CD4-positive, alpha-beta T cell treated with Interleukin-17A for 4 hours (primary cell): ENCODE data around the gene SLC38A10.
A peak's percentile ranks its signal among the peaks of the same experiment; 100 is the strongest.

ENCODE experiments used
- DNase-seq: peaks from one replicate; pipeline ENCODE4 v3.0.0-alpha.2; 2020; ENCODE audit warnings: mixed read lengths

SLC38A10 gene

GRCh38 chr17:81295031-81295675 is at the start of gene SLC38A10:
Gene SLC38A10, minus strand, starts transcription at chr17:81295307. Its CDS starts 386 bp downstream, at chr17:81294921.
- DNase-seq = peak; percentile 93

GRCh38 chr17:81342269-81343070 is 47.4 kb upstream of the SLC38A10 start:
- DNase-seq = no peak

GRCh38 chr17:81341516-81342268 is 46.6 kb upstream of the SLC38A10 start:
- DNase-seq = no peak

- no peak for DNase-seq
Measured at GRCh38 chr17:81340607-81341515, 45.8 kb upstream of the SLC38A10 start.

DNA sequence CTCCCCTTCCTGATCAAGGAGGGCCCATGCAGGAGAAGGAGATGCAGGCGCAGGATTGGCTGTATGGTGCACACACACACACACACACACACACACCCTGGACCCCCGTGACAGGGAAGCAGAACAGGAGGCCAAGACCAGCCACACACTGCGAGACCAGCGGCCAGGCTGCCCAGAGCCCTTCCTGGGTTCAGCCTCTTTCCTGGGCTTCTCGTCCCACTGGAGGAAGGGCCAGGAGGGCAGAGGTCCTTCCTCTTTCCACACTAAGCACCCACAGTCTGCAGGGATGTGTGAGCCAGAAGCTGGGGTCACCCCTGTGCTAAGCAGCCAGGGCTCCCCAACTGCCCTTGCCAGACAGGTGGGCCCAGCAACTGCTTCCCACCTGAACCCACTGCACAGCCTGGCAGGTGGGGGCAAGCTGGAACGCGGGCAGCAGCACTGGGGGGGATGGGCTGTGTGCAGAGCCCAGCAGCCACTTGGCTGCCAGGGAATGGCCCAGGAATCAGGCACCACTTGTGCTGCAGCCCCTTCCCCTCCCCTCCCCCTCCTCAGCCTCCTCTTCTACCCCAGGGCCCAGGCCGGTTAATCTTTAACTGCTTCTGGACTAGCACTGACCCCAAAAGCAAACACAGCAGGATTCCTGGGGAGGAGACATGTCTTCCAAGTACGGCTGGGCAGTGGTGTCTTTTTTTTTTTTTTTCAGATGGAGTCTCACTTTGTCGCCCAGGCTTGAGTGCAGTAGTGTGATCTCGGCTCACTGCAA is 44.6 kb upstream of the SLC38A10 start:
- no peak for DNase-seq

DNA sequence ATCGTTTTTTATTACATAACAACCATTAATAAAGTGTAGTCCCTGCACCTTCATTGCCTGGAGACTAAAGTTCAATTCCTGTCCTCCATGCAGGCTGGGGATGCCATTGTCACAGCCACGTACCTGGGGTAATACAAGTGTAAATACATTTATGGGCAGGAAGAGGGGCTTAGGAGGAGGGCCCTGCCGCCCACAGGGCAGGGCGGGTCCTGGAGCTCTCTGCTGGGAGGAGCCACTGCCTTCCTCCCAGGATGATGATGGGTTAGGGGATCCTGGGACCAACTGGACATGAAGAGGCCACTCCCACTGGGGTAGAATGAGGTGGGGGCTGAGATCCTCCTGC is 44.1 kb upstream of the SLC38A10 start:
- DNase-seq = no peak

DNA sequence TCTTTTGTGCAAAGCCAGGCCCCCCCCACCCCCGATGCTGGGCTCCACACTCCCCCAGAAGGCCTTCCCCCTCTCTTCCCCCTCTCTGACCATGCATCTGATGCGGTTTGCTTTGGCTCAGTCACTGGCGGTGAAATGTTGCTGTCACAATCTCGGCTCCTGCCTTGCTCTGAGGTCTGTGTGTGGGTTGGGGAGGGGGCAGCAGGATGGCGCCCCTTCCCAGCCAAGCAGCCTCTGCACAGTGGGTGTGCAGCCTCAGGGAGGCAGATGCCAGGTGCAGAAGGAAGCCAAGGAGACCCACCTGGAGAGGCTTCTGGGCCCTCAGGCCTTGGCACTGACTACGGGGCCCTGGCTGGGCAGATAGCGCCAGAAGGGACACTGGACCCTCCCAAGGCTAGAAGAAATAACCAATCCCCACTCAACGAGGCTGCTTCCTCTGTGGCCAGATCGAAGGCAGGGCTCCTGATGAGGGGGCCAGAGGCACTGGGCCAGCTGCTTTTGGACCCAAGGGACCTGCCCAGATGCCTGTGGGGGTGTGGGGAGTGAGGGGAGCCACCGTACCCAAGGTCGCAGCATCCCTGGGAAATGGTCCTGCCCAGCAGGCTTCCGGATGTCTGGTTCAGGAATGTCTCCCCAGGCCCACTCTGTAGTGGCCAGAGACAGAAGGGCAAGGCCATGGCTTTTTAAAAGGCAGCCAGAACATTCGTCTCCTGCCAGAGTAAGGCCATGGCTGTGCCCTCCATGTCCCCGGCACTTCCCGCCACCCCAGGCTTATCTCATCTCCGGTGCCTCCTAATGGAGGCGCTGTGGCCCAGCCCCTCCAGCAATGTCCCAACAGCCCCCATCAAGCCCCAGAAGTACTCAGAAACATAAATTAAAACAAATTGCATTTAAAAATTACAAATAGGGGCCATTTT is 43.4 kb upstream of the SLC38A10 start:
- DNase-seq = no peak

- DNase-seq = no peak
Measured at GRCh38 chr17:81337476-81337879, 42.4 kb upstream of the SLC38A10 start.

DNA sequence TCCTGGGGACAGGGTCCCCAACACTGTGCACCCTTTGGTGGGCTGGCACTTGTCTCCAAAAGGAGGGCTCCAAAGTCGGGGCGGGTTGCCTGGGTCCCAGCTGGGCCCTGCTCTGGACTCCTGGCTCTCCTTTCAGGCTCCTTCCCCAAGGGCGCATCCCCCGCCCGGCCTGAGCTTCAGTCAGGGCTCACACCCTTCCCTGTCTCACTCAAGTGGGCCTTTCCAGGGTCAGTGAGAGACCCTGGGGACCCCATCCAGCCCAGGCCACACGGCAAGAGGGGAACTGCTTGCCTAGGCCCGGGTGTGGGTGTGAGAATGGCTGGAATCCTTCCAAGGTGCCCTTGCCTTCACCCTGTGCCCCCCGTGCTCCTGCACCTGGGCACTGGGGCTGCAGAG is 41.8 kb upstream of the SLC38A10 start:
- no peak for DNase-seq

GRCh38 chr17:81336296-81336929 is 41.3 kb upstream of the SLC38A10 start:
- no peak for DNase-seq

GRCh38 chr17:81335773-81336157 is 40.7 kb upstream of the SLC38A10 start:
- no peak for DNase-seq

- no peak for DNase-seq
Measured at GRCh38 chr17:81334987-81335772, 40.1 kb upstream of the SLC38A10 start.

DNA sequence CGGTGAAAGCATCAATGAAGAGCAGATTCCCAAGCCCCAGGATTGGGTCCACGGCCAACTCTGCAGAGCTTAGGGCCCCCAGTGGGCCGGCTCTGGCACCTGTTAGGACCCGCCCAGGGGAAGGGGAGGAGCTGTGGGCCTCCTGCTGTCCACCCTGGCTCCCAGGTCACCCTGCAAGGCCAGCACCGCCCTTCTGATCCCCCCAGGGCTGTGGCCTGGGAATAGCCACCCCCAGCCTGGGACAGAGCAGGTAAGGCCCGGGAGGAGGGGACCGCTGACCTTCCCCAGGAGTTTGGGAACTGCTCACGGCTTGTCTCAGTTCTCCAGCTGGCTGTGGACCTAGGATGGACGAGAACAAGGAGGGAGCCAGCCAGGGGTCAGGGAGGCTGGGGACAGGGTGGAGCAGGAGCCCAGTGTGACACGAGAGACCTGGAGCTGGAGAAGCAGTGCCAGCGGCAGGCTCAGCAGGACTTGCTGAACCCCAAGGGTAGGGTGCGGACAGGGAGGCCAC is 39.3 kb upstream of the SLC38A10 start:
- DNase-seq = no peak

DNA sequence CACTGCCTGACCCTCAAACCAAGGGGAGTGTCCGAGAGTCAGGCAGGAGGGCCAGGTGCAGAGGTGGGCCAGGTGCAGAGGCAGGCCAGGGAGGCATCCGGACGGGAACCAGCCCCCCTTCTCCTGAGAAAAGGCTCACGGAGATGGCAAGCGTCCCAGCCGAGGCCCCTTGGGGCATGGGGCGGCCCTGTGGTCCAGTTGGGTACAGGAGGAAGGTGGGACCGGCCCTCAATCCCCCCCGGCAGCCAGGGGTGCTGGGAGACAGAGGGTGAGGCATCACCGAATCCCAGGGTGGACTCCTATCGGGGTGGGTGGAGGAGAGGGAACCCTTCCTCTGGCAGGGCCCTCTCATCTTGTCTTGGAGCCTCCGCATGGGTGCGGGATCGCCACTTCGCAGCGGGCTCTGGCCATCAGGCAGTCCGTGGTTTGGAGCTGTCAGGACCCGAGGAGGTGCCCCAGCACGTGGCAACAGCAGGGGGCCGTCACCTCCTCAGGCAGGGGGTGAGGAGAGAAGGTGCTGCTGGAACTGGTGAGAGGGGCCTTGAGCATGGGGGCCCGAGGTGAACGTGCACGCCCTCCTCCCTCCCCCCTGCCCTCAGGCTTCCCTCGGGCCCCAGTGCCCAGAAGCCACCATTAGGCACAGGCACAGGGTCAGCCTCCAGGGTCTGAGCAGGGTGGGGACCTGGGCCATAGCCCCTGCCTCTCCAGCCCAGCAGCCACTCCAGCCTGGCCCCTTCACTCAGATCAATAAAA is 38.7 kb upstream of the SLC38A10 start:
- DNase-seq = no peak

- DNase-seq = no peak
Measured at GRCh38 chr17:81332914-81333528, 37.9 kb upstream of the SLC38A10 start.

GRCh38 chr17:81332118-81332834 is 37.2 kb upstream of the SLC38A10 start:
- DNase-seq = no peak

- no peak for DNase-seq
Measured at GRCh38 chr17:81331527-81332043, 36.5 kb upstream of the SLC38A10 start.
